HG03025 (cell line): ENCODE measurements around the gene GNLY.
"Not testable (repeated sequence)": the region's sequence is repeated elsewhere in the genome, so short reads cannot be mapped to it uniquely, and the experiment has no call there.

Experiments used
- ATAC-seq: cut with Tn5 transposase; IDR thresholded peaks from one replicate; pipeline ENCODE4 v1.9.1; 2021; ENCODE audit warnings: mild to moderate bottlenecking, moderate library complexity; ENCODE audit not compliant: unreplicated experiment, low FRiP score

The GNLY gene

DNA sequence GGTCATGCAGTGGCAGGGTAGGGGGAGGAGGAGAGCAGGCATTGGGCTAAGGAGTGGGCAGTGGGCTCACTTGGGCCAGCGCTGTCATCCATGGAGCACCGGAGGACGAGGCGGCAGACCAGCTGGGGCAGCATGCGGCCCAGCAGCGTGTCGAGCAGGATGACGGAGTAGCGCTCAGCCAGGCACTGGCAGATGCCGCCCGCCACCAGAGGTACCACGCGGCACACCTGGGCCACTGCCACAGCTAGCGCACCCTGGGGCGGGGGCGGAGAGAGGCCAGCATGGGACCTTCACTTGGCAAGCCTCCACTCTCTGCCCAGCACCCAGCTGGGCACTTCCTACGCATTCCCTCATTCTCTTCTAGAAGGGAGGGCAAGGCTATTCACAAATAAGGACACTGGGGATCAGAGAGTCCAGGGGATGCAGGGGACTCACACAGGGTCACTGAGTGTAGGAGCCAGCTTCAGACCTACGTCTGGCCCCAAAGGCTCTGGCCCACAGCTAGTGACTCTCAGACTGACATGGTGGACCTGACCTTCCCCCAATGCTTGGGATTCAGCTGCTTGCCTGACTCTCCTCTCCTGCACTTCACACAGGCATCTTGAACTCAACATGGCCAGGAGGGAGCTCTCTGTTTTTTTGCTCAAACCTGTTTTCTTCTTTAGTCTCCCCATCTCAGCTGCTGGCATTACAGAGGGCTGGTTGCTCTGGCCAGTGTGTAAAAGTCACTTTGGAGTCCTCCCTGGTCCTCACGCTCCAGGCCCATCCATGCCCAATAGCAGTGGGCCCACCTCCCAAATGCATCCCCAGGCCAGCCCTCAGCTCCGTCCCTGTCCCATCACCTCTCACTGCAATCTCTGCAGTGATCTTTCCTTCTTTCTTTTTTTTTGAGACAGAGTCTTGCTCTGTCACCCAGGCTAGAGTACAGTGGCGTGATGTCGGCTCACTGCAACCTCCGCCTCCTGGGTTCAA is 30.3 kb upstream of the GNLY start:
- ATAC-seq = no peak

DNA sequence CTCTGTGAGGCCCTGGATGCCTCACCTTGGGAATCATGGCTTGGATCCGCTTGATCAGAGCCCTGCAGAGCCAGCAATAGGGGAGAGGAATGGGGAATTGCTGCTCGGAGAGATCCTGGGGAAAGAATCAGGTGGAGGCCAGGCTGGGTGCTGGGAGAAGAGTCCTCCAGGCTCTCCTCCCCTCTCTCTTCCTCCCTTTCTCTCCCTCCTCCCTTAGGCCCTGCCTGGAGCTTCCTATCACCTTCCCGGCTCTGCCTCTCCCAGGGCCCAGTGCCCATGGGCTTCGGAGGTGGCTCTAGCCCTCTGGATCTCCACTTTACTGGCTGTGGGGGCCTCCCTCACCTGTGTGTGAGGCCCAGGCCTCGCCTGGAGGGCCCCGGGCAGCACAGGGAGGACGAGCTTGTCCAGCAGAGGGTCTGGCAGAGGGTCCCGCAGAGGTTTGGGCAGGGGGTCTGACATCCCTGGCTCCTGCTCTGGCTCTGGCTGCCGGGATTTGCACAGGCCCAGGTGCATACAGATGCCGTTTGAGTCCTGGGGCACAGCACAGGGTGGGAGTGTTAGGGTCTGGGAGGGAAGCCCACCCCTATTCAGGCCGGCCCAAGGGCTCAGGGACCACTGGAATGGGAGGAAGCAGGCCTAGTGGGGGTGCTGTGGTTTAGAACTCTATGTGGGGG is 28.8 kb upstream of the GNLY start:
- ATAC-seq = no peak

DNA sequence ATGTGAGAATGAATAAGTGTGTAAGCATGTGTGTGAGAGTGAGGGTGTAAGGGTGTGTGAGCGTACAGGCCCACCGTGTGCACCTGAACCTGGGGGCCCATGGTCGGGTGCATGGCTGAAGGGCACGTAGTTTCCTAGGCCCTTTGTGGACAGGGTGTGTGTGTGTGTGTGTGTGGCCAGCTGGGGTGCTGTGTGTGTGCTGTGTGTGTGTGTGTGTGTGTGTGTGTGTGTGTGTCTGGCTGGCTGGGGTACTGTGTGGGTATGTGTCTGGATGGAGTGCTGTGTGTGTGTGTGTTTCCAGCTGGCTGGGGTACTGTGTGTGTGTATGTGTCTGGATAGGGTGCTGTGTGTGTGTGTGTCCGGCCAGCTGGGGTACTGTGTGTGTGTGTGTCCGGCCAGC is 28.1 kb upstream of the GNLY start:
- ATAC-seq = no peak

DNA sequence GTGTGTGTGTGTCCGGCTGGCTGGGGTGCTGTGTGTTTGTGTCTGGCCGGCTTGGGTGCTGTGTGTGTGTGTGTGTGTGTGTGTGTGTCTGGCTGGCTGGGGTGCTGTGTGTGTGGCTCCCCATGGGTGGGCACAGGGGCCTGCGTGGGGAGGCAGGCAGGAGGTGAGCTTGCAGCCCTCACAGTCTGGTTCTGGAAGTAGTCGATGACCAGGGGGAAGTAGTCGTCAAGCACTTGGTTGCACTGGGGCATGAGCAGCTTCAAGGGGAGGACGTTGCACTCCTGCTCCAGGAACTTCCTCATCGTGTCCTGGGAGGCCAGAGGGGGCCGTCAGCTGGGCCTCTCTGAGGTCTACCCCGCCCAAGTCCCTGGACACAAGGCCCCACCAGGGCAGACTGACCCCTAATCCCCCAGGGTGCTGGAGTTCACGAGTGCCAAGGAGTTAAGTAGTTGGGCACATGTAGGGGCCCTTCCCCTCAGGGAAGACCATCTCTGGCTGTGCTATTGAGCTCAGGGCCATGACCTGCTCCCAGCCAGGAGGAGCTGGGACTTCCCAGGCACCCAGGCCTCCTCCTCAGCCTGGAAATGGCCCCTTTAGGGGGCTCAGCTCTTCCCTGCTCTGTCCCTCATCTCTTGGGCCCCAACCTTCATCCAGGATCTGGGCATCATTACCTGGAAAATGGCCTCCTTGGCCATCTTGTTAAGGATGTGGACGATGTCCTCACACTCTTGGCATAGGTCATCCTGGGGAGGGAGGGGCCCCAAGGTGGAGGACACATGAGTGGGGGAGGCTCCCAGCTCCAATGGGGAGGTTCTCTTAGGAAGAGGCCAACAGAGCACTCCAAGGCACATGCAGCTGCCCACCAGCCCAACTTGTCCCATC is 27.5 kb upstream of the GNLY start:
- ATAC-seq = no peak

DNA sequence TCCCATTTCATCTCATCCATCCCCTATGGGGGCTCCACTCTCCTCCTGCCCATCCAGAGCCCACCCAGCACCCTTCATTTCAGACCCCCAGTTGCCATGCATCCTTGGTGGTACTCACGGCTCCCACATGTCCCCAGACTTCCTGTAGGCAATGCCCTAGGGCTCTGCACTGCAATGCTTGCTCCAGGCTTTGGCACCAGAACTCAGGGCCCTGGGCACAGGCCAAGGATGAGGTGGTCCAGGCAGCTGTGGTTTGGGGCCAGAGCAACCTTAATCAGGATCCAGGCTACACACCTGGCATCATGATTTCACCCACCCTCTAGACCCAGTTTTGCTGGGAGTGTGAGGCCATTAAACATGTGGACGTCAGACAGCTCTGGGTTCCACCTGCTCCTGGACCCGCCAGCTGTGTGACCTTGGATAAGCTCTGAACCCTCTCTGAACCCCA is 26.6 kb upstream of the GNLY start:
- ATAC-seq = no peak

DNA sequence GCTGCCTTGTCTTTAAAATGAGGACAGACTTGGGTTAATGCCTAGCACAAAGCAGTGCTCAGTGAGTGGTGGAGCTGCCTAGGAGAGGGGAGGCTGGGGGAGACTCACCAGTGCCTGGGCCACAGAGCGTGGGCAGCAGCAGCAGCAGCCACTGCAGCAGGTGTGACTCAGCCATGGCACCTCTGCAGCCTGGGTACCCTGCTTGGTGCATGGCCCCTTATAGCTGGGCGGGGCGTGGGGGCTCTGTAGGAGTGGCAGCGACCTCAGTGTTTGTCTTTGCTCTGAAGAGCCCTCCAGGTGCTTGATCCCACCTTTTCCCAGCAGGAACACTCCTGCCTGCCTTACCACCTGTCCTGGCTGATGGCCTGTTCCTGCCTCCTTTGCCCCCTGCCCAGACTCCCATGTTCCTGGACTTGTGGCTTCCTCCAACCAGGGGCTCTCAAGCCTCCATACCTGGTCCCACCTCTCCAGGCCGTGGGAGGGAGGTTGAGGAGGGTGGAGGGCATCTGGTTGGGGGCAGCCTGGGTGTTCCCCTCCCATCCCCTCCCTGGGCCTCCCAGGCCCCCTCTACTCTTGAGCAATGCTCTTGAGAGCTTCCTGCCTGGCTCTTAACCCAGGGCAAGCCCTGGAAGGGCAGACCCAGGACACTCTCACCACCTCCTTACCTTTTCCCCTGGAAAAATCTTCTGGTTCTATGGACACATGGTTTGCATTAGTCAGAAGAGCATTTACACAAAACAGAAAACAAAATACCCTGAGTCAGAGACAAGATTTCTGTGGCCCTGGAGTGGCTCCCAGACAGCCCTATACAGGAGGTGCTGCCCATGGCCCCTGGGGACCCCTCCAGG is 25.9 kb upstream of the GNLY start, which contains the start of gene SFTPB:
Gene SFTPB, minus strand, starts transcription at position 191 of the 848 bp plus-strand sequence. Its CDS starts 16 bp downstream, at position 175.
- no peak for ATAC-seq

DNA sequence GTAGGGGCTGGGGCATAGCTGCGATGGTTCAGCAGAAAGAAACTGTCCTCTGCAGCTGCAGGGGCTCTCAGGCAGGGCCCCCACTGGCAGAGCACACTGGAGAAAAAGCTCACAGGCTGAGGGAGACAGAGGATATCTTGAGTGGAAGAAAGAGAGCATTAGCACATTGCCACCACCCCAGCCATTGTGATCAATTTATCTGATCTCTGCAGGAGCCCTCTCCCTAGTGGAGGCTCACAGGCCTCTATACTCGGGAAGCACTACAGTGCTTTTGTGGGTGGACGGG is 25.4 kb upstream of the GNLY start:
- no peak for ATAC-seq

DNA sequence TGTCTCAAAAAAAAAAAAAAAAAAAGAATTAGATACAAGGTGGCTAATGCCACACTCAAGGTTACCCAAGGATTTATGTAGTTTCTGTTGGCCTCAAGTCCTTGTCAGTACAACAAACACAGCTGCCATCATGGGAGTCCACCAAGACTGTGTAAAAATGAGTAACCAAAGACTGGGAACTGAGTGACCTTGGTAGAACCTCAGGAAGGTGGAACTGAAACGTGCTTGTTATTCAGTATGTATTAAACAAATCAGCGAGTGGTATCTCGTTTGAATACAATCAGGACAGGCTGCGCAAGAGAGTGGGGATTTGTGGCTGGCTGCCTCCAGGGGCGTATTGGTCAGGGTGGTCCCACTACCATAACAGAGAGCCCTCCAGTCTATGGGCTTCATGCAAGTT is 24.6 kb upstream of the GNLY start:
- no peak for ATAC-seq

DNA sequence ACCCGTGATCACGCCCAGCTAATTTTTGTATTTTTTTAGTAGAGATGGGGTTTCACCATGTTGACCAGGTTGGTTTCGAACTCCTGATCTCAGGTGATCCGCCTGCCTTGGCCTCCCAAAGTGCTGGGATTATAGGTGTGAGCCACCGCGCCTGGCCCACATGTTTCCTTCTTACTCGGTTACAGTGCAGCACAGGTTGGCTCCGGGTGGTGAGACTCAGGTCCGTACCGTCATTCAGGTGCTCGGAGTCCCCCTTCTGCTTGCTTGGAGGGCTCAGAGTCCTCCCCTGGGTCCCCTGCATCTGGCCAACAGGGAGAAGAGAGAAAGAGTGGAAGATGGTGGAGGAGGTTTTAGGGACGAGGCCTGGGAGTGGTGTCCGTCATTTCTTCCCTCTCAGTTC is 23.7 kb upstream of the GNLY start:
- not testable (repeated sequence) for ATAC-seq

DNA sequence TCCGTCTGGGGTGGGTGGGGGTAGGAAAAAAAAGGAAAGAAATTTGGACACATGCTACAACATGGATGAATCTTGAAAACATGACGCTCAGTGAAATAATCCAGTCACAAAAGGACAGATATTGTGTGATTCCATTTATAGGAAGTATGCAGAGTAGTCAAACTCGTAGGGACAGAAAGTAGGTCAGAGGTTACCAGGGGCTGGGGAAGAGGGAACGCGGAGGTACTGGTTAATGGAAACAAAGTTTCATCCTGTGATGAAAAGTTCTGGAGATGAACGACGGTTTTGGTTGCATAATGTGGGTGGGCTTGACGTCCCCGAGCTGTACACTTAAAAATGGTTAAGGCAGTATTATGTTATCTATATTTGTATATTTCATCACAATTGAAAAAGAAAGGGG is 21.7 kb upstream of the GNLY start:
- ATAC-seq = no peak

DNA sequence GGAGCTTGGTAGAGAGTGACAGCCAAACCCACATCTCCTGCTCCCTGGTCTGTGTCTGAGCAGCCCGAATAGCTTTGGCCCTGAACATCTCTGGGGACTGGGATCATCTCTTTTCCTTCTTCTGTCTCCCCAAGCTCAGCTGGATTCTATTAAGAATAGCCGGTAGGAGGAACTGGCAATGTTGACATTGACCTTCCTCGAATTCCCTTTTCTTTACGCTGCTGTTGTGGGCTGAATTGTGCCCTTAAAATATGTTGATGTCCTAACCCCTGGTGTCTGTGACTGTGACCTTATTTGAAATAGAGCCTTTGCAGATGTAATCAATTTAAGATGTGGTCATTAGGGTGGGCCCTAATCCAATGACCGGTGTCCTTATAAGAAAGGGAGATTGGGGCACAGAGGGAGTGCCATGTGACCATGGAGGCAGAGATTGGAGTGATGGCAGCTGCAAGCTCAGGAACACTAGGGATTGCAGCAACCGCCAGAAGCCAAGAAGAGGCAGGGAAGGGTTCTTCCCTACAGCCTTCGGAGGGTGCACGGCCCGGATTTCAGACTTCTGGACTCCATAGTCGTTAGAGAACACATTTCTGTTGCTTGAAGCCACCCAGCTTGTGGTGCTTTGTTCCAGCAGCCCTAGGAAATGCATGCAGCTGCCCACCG is 20.3 kb upstream of the GNLY start:
- ATAC-seq = no peak

DNA sequence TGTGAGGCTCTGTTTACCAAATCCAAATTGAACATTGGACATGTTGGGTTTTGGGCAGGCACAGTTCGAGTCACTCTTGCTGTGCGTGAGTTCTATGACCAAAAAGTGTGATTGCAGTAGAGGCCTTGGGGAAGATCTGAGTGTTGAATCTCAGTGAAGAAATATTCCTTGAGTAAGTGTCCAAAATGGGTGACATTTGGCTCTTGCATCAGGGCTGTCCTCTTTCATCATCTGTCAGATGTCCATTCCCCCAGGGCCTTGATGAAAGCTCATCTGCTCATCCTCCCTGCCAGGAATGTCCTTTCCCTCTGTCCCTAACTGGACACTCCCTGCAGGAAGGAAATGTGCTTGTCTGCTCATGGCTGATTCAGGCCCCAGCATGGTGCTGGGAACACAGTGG is 19.7 kb upstream of the GNLY start:
- no peak for ATAC-seq

DNA sequence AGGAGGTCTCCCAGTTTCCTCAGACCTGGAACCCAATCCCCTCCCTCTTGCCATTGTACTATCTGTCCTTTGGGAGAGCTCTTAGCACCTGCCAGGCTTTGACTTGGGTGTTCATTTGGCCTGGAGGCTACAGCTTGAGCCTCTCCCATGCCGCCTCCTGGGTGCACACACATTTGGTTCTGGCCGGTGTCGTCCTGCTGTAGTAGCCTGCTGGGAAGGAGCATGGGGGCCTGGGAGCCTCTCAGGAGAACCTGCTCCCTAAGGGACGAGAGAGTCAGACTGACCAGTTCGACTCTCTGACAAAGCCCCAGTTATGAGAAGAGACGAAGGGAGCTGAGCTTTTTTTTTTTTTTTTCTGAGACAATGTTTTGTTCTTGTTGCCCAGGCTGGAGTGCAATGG is 18.7 kb upstream of the GNLY start:
- no peak for ATAC-seq

DNA sequence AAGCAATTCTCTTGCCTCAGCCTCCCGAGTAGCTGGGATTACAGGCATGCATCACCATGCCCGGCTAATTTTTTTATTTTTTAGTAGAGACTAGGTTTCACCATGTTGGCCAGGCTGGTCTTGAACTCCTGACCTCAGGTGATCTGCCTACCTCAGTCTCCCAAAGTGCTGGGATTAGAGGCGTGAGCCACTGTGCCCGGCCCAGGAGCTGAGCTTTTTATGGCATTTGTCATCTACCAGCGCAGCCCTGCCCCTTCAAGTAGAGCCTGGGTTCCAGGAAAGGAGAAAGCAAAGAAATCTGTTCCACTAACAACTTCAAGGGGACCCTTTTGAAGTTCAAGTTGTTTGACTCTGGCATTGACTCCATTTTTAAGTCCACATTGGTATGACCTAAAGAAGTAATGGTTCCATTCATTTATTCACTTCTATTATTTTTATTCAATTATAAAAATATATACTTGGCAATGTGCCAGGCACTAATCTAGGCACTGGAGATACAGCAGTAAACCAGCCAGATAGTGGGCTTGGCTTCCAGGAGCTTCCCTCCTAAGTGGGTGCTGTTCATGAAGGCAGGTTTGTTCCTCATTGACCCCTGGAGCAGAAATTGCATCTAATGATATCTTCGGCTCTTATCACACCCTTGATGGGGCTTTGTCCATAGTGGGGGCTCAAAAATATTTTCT is 18.2 kb upstream of the GNLY start:
- ATAC-seq = no peak

DNA sequence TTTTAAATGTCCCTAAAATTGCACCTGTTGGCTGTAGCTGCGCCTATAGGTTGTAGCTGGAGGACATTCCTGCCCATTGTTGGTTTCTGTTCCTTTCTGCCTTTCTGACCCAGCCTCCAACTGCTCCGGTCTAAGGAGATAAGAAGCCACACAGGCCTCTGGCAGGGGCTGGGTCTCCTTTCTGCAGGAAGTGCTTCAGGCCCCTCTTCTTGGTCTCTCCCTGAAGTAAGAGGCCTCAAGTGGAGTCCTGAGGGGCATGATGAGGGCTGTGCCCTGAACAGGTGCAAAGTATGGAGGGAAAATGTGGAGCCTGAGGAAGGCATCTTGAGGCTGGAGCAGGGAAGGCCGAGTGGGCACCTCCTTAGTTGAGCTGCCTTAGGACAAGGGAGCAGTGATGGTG is 15.8 kb upstream of the GNLY start:
- ATAC-seq = no peak

DNA sequence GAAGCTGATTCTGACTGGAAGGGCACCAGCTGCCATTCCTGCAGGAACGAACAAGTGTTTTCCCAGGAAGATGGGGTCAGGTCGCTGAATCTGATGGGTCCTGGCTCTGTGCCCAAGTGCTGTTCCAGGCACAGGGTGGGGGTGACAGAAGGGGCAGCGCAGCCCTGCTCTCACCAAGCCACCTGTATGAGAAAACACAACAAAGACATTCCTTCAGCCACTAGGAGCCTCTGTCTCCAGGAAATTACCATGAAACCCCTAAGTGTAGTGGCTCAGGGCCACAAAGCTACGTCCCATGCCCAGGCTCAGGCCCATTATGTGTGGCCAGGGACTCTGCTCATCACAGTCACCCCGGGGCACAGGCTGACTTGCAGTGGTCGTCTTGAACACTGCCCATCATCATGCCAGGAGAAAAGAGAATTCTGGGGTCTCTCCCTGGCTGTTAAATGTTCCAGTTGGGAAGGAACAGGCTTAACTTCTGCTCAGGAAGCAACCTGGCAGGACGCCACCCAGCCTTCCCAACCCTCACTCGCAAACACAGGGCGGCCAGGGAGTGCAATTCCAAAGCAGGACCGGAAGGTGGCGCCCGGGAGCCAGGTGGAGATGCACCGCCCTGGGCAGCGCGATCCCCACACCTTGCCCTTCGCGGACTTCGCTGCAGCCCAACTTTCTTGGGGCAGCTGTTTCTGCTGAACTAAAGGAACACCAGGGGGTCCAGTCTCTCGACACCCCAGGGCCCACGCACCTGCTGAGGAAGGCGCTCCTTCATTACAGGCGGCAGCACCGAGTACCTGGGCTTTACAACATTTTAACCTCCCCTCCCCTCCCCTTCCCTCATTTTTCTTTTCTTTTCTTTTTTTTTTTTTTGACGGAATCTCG is 15.1 kb upstream of the GNLY start:
- ATAC-seq = no peak

DNA sequence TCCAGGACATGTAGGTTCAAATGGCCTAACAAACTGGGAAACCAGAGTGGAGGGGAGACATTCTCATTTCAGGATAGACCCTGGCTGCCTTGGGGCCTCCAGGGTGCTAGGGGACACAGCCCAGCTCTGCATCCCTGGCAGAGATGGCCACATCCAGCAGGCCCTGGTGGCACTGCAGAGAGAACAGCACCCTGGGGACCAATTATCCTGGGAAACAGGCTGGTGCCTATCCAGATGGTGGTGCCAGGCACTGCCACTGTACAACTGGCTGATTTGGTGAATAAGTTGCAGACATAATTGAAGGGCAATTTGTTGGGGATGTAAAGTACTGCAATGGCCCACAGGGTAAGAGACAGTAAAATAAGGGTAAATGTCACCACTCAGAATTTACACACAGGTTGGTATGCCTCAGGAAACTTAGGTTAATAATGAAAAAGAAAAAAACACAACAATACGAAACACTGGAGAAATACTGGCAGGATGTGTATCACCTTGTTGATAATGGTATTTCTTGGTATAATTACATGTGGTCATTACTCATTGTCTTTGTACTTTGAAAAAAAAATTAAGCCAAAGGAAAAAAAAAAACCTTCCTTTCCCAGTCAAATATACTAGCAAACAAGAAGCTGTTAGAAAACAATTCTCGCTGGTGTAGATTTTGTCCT is 13.3 kb upstream of the GNLY start:
- no peak for ATAC-seq

DNA sequence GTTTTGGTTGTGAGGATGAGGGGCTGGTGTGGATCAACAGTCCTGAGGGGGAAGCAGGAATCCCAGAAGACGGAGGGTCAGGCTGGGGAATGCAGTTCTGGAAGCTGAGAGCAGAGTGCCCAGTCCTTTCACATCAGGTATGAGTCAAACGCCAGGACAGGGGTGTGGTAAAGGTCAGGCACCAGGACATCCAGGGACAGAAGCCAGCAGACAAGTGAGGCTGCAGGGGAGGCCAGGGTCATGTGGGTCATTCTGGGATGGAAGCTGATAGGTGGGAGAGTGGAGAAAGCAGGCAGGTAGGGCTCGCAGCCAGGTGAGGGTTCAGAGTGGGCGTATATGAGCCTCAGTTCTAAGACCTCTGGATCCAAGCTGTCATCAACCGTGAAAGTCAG is 12.8 kb upstream of the GNLY start:
- ATAC-seq = no peak
